NCI-H2227 treated with DMSO at 0.1 percent for 48 hours (cell line): ENCODE results near the gene ANTXR1.
"Not testable (repeated sequence)": the region's sequence is repeated elsewhere in the genome, so short reads cannot be mapped to it uniquely, and the experiment has no call there.

ENCODE experiments used
- DNase-seq: peaks from one replicate; lab custom pipeline; 2025; lab: John Stamatoyannopoulos, UW

The ANTXR1 gene

GRCh38 chr2:69237070-69237670 lies 224.2 kb downstream of the ANTXR1 start:
- DNase-seq: no peak

GRCh38 chr2:69238449-69239031 lies 225.6 kb downstream of the ANTXR1 start:
- DNase-seq: no peak

- peak; percentile 49 for DNase-seq
These were observed 228.1 kb downstream of the ANTXR1 start for GRCh38 chr2:69241093-69241492.

- DNase-seq: peak; percentile 65
These were observed 228.9 kb downstream of the ANTXR1 start for GRCh38 chr2:69241664-69242514.

- DNase-seq: no peak
These were observed 229.7 kb downstream of the ANTXR1 start for GRCh38 chr2:69242651-69243051.

- no peak for DNase-seq
These were observed 230.7 kb downstream of the ANTXR1 start for GRCh38 chr2:69243652-69244051.

GRCh38 chr2:69244882-69245281 lies 231.9 kb downstream of the ANTXR1 start:
- DNase-seq: no peak

GRCh38 chr2:69247583-69247982 lies 234.6 kb downstream of the ANTXR1 start:
- no peak for DNase-seq

GRCh38 chr2:69248232-69248631 lies 235.3 kb downstream of the ANTXR1 start:
- DNase-seq: no peak

- DNase-seq: no peak
These were observed 238.0 kb downstream of the ANTXR1 start for GRCh38 chr2:69250981-69251380.

- no peak for DNase-seq
These were observed 239.0 kb downstream of the ANTXR1 start for GRCh38 chr2:69251943-69252342.

GRCh38 chr2:69253112-69253511 lies 240.1 kb downstream of the ANTXR1 start:
- DNase-seq: no peak

- no peak for DNase-seq
These were observed 240.8 kb downstream of the ANTXR1 start for GRCh38 chr2:69253611-69254301.

- DNase-seq: no peak
These were observed 242.8 kb downstream of the ANTXR1 start for GRCh38 chr2:69255760-69256159.

GRCh38 chr2:69259994-69260591 lies 247.1 kb downstream of the ANTXR1 start:
- not testable (repeated sequence) for DNase-seq

GRCh38 chr2:69260666-69261065 lies 247.7 kb downstream of the ANTXR1 start:
- DNase-seq: no peak

GRCh38 chr2:69269330-69269729 lies 256.4 kb downstream of the ANTXR1 start:
- DNase-seq: no peak

- DNase-seq: no peak
These were observed 258.9 kb downstream of the ANTXR1 start for GRCh38 chr2:69271831-69272257.

GRCh38 chr2:69272803-69273471 lies 260.0 kb downstream of the ANTXR1 start:
- no peak for DNase-seq

GRCh38 chr2:69275490-69275889 lies 262.5 kb downstream of the ANTXR1 start:
- no peak for DNase-seq

- DNase-seq: no peak
These were observed 265.4 kb downstream of the ANTXR1 start for GRCh38 chr2:69278366-69278765.

- DNase-seq: no peak
These were observed 266.2 kb downstream of the ANTXR1 start for GRCh38 chr2:69279211-69279610.
